Activated CD4-positive, alpha-beta T cell treated with anti-CD3 and anti-CD28 coated beads, Interleukin-2, amount 50 U/mL, for 24 hours (primary cell): Measurements from ENCODE around the gene SCN8A.

Experiments used
- DNase-seq, 2 donors: peaks; one replicate each; pipeline ENCODE4 v3.0.0-alpha.2; 2020; ENCODE audit warnings: low read depth in 1 of 2, low spot score in 1 of 2

The SCN8A gene

GRCh38 chr12:51847643-51848325 lies 256.8 kb downstream of the SCN8A start:
- no peak for DNase-seq

- no peak for DNase-seq
Observed at GRCh38 chr12:51848326-51848727, 257.3 kb downstream of the SCN8A start, which contains the start of gene FIGNL2. Gene FIGNL2, minus strand, starts transcription at chr12:51848718. Its CDS starts 26,305 bp downstream, at chr12:51822413.

DNA sequence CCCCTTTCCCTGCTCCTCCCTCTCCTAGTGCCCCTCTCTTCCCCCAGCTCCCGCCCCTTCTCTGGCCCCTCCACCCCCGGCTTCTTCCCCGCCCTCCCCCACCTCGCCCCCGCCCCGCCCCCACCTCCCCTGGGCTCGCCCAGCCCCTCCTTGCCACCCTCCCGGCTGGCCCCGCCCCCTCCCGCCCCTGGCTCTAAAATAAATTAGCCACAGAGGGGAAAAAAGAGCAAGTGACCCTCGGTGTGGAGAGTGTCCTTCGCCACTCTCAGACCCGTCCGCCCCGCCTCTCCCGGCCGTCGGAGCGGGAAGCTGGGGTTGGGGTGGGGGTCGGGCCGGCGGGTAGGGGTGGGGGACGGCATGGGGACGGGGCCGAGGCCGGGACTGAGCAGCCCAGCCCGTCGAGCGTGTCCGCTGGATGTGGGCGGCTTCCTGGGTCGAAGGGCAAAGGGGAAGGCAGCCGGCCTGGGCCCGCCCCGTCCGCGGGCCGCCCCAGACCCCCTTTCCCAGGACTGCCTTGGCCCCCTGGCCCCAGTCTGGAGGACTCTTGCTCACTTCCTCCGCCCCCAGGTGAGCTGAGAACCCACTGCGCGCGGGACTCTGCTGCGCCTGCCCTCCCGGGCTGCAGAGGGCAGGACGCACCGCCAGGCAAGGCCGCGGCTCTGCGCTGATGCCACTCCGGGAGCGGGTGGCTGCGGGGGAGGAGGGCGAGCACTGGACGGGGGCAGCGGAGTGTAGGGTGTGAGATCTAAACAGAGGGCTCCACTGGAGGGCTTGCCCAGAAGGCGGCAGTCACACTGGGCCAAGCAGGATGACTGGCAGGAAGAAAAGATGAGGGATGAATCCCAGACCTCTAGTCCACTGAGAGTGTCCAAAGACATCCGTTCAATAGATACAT lies 258.1 kb downstream of the SCN8A start:
- no peak for DNase-seq

DNA sequence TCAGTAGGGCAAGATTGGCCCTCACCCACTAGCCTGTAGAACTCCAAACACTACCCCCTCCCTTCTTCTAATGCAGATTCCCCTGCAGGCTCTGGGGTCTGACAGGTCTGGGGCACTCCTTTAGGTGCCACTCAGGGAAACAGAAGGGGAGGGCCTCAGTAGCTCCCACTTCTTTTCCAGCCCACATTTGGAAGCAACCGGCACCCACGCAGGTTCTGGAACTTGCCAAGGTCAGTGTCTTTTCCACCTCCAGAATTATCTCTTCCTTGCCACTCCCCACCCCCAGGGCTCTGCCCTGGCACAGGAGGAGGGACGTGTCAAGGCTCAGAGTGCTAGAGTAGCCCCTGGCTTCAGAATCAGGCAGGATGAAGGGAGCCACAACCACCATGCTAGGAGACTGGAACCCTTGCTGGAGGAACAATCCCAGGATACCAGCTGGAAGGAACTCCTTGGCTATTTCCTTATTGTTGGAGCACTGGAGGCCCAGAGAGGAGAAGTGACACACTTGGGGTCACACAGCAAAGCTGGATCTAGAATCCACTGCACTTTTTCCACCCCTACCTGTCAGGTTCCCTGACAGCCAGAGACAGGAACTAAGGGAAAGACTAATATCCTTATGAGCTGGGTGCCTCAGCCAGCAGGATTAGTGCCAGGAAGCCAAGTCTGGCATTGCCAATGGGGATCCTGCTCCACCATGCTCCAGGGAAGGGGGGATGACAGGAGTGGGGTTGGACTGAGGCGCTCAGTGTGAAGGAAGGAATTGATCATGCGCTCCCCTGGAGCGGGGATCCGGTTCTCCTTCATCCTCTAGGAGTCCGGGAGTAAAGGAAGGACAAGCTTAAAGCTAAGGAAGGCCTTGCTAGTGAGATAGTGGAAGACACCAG lies 259.3 kb downstream of the SCN8A start:
- DNase-seq = no peak

DNA sequence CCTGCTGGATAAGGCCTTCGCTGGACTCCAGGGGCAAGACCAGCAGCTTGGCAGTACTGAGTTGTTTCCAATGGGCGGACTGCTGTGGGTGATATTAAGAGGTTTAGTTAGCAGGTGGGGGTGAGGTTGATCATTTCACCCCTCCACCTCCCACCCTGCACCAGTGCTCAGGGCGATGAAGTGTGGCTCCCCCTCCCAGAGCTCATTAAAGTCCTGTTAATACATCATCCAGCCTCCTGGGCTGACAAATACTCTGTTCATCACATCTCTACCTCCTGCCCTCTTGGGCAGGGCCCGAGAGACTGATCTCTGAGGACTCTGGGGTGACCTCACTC lies 259.9 kb downstream of the SCN8A start:
- DNase-seq = no peak

DNA sequence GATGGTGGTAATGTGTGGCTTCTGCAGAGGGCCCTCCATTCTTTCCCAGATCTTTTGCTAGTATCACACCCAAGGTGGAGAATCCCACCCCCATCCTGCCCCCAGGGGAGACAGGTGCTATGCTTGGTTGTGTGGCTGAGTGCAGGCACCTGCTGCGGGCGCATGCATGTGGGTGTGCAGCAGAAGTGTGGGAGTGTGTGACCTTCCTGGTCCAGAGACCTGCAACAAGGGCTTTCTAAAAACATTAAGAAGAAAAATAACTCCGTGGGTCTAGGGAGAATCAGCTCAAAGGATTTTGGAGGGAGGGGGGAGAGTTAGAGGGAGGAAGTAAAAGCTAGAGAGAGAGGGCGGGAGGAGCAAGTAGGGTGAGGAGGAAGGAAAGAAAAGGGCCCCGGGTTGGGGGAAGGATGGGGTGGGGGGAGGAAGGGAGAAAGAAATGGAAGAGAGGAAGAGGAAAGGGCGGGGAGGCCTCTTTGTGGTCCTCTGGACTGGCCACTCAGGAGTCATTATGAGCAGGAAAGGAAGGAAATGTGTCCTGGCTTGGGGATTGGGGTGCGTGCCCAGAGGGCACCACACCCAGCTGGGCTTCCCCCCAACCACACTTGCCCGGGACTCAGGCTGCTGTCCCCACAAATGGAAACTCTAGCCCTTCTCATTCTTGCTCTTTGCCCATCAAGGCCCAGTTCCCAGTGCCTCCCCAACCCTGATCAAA lies 260.5 kb downstream of the SCN8A start:
- no peak for DNase-seq

DNA sequence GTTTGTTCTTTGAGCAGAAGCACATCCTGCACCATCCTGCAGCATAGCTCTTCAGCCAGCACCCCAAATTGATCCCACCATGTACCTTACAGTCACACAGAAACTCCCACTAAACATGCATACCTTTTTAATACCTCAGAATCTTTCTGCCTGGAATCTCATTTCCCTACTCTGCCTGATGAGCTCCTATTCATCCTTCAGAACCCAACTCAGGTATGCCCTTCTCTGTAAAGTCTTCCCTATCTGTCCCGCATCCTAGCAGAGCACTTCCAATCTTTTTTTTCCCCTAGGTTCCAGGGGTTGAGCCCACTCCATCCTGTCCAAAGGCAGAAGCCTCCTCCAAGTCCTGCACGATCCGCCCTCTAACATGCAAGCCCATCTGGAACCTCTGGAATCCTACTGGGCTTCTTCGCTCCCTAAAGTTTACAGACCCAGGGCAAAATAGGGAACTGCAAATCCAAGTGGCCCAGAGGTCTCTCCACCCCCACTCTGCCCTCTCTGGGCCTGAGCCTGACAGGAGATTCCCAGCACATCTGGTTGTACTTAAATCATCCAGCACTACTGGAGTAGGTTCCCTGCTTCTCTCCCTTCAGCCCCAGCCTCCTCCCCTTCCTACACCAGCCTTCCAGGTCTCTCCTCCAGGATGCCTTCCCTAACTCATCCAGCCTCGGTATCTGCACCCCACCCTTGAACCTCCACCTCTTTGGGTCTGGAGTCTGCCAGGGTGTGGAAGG lies 261.5 kb downstream of the SCN8A start:
- no peak for DNase-seq

GRCh38 chr12:51855586-51856428 lies 264.8 kb downstream of the SCN8A start:
- DNase-seq = no peak

DNA sequence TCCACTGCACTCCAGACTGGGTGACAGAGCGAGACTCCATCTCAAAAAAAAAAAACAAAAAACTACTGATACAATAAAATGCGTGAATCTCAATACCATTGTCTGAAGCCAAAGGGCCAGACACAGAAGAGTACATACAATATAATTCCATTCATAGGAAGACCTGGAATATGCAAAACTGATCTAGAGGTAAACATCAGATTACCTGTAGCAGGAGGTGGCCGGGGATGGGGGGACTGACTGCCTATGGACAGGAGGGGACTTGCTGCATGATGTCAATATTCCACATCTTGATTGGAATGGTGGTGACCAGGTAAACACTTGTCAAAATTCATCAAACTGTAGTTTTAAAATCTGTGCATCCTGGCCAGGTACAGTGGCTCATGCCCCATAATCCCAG lies 270.0 kb downstream of the SCN8A start:
- no peak for DNase-seq
